Kidney (tissue), 14 donors: Measurements from ENCODE around the gene AAK1. TPM values are rescaled to one million over a fixed set of nuclear protein-coding genes. Genes with fewer than 3 reads are reported as not detected.

Experiments
- DNase-seq, 5 donors: peaks; one replicate each; pipeline ENCODE4 v3.0.0-alpha.2; 2013 to 2020
- FAIRE-seq: peaks from 2 replicates; lab custom pipeline; 2012; peaks lifted over from hg19 to GRCh38; lab: Jason Lieb, UNC
- H3K27ac ChIP-seq, 2 donors: one replicate each; pipeline ENCODE4 v1.7.0; 2013; ENCODE audit warnings: low read depth in 2 of 2, low read length in 2 of 2, inconsistent platforms in 1 of 2
- H3K27me3 ChIP-seq: one replicate; pipeline ENCODE4 v1.7.1; 2013; ENCODE audit warnings: low read length, inconsistent platforms; ENCODE audit not compliant: control insufficient read depth, insufficient read depth
- H3K36me3 ChIP-seq, 3 donors: one replicate each; pipeline versions ENCODE4 v1.7.0 to v1.7.1; 2013; ENCODE audit warnings: low read length in 3 of 3, control low read depth in 1 of 3, inconsistent platforms in 1 of 3; ENCODE audit not compliant: insufficient read depth in 3 of 3, control insufficient read depth in 2 of 3
- H3K4me1 ChIP-seq, 3 donors: one replicate each; pipeline versions ENCODE4 v1.7.0 to v1.7.1; 2013; ENCODE audit warnings: low read length in 3 of 3, inconsistent platforms in 1 of 3, low read depth in 1 of 3; ENCODE audit not compliant: control insufficient read depth in 2 of 3, insufficient read depth in 2 of 3
- H3K4me3 ChIP-seq, 3 donors: one replicate each; pipeline versions ENCODE4 v1.7.0 to v1.8.1; 2013; ENCODE audit warnings: low read length in 3 of 3, control low read depth in 1 of 3, inconsistent platforms in 1 of 3
- H3K9ac ChIP-seq, 3 donors: one replicate each; pipeline versions ENCODE4 v1.7.0 to v1.7.1; 2013; ENCODE audit warnings: low read length in 3 of 3, control low read depth in 1 of 3, inconsistent platforms in 1 of 3
- H3K9me3 ChIP-seq, 3 donors: one replicate each; pipeline versions ENCODE4 v1.7.0 to v1.7.1; 2013; ENCODE audit warnings: low read length in 3 of 3, control low read depth in 1 of 3, inconsistent platforms in 1 of 3; ENCODE audit not compliant: control insufficient read depth in 2 of 3, insufficient read depth in 1 of 3
- intact Hi-C: fragments of 100-400 bp; cut with DNase I; formaldehyde crosslinking; loops from one replicate; pipeline ENCODE4 v1.11.1; 2022
- polyA plus RNA-seq: library from polyadenylated mRNA; stranded (reverse); fragments of 350-450 nt; fragmentation: Illumina TruSeq; extraction: RNeasy Lipid Tissue Mini Kit (QIAGEN cat#74804); gene quantifications from one replicate; pipeline ENCODE4 v1.2.3, GENCODE V29; 2014; ENCODE audit warnings: low read depth, low replicate concordance; ENCODE audit not compliant: insufficient read depth
- total RNA-seq: library from RNA; stranded (reverse); fragmentation: NEBNext Ultra II Directional; extraction: Animal tissue kit (Norgen Biotek cat#: 25700); gene quantifications from one replicate; pipeline ENCODE4 v1.2.1, GENCODE V29; 2021
- TF ChIP-seq, protein P1 (sequence below): IDR thresholded peaks from 3 replicates; pipeline ENCODE4 v1.5.1; 2012; ENCODE audit warnings: mild to moderate bottlenecking, moderate library complexity, borderline replicate concordance; ENCODE audit not compliant: insufficient read depth; ENCODE audit errors: extremely low read depth
- donor health status: control.
- donor health status: control.
- donor health status: control.
- donor health status: control.
- donor health status: control.
- donor health status: DM: yes; HTN: yes; CAD: no.
- donor health status: Normal renal cell carcinoma (clear cell type).

AAK1 gene
- total and polyA plus RNA-seq, 2 donors from 2014 or later, result 25.8 to 93.7 TPM

DNA sequence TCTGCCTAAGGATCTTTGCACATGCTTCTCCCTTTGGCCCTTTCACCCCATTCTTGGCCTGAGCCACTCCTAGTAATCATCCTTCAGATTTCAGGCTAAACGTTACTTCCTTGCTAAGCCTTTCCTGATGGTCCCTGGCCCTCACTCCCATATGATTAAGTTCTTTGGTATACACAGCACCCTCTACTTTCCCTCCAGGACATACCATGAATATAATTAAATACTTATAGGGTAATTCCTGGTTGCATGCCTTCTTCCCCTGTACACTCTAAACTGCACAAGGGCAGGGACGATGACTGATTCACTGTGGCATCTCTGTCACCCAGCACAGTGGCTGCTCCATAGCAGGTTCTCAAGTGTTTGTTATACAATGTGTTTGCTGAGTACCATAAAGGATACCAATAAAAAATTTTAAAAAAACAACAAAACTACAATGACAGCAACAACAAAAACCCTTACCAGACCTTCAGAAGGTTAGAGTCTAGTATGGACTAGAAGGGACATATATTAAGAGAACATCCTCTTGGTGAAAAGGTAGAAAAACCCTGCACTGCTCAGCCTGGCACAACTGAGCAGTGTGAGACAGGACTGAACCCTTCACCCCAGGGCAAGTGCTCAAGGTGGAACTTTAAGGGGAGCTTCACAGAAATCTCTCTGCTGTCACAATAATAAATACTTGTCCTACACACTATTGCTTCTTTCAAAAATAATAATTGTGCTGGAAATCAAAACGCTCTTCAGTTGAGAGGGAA is 76.2 kb downstream of the AAK1 start:
- TF ChIP-seq, protein P1, sequence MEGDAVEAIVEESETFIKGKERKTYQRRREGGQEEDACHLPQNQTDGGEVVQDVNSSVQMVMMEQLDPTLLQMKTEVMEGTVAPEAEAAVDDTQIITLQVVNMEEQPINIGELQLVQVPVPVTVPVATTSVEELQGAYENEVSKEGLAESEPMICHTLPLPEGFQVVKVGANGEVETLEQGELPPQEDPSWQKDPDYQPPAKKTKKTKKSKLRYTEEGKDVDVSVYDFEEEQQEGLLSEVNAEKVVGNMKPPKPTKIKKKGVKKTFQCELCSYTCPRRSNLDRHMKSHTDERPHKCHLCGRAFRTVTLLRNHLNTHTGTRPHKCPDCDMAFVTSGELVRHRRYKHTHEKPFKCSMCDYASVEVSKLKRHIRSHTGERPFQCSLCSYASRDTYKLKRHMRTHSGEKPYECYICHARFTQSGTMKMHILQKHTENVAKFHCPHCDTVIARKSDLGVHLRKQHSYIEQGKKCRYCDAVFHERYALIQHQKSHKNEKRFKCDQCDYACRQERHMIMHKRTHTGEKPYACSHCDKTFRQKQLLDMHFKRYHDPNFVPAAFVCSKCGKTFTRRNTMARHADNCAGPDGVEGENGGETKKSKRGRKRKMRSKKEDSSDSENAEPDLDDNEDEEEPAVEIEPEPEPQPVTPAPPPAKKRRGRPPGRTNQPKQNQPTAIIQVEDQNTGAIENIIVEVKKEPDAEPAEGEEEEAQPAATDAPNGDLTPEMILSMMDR, result no peak
- H3K36me3 ChIP-seq, result no peaks in the 10 kb centered on the region
- H3K27ac ChIP-seq, result no peak overlapping the region
- no peaks in the 10 kb centered on the region for H3K9me3 ChIP-seq
- DNase-seq (no peak), FAIRE-seq (no peak)
- H3K27me3 ChIP-seq, result no peaks in the 10 kb centered on the region
- H3K9ac ChIP-seq, result no peak overlapping the region
- peaks cover 0 to 42% (median 23%) of the 10 kb centered on the region in 3 donors for H3K4me1 ChIP-seq
- no peak overlapping the region for H3K4me3 ChIP-seq
- intact Hi-C loops, result loop anchor here (10.0 kb wide), 1 partner anchor 147 kb away; no protein-coding TSS in a partner anchor

DNA sequence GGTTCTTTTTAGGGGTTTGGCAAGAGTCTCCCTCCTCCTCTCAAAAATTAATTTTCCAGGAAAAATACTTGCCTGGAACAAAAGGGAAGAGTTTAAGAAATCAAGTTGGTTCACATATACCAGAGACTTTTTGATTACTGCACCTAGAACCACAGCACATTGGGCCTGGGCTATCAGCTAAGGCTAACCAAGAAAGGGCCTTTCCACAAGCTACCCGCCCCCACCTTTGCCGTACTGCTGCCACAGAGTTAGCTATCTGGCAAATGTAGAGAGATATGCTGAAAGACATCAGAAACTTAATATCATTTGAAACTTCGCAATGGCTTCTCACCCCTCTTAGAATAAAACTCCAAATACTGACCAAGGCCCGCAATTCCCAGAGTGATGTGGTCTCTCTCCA is 76.9 kb downstream of the AAK1 start:
- Histone ChIP-seq H3K4me3 (no peak overlapping the region), H3K27ac (no peak overlapping the region), H3K4me1 (peaks cover 0 to 38% (median 20%) of the 10 kb centered on the region in 3 donors), H3K9ac (no peak overlapping the region), H3K36me3 (no peaks in the 10 kb centered on the region), H3K9me3 (no peaks in the 10 kb centered on the region), H3K27me3 (no peaks in the 10 kb centered on the region)
- FAIRE-seq (no peak), DNase-seq (no peak)
- intact Hi-C loops, result loop anchor here (10.0 kb wide), 1 partner anchor 148 kb away; no protein-coding TSS in a partner anchor
- TF ChIP-seq, protein P1, result no peak

DNA sequence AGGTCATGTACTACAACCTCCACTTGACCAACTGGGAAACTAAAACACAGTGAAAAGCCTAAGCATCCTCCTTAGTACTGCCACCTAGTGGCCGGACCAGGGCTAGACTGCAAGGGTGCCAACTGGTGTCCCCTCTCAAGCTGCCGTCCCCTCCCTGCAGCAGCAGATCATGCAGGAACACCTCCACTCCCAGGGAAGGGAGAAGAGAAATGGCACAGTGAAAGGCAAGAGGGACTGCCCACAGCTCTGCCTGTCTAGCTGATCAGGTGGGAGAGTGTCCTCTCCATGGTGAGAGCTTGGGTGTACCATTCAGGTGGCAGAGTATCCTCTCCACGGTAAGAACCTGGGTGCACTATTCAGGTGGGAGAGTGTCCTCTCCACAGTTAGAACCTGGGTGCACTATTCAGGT is 78.1 kb downstream of the AAK1 start:
- no peak overlapping the region for H3K9ac ChIP-seq
- no peaks in the 10 kb centered on the region for H3K27me3 ChIP-seq
- no peak overlapping the region for H3K4me3 ChIP-seq
- no peak overlapping the region for H3K27ac ChIP-seq
- TF ChIP-seq, protein P1, result peak; percentile 56
- no peak for FAIRE-seq
- peak in 4 of 5 donors; percentile 36 to 62 (median 56) for DNase-seq
- no peaks in the 10 kb centered on the region for H3K9me3 ChIP-seq
- intact Hi-C loops, result loop anchor here (10.0 kb wide), 1 partner anchor 149 kb away; no protein-coding TSS in a partner anchor
- H3K36me3 ChIP-seq, result no peaks in the 10 kb centered on the region
- peaks cover 0 to 29% (median 13%) of the 10 kb centered on the region in 3 donors for H3K4me1 ChIP-seq
